ENCODE results near the gene HOXA6.

HOXA6 gene

DNA sequence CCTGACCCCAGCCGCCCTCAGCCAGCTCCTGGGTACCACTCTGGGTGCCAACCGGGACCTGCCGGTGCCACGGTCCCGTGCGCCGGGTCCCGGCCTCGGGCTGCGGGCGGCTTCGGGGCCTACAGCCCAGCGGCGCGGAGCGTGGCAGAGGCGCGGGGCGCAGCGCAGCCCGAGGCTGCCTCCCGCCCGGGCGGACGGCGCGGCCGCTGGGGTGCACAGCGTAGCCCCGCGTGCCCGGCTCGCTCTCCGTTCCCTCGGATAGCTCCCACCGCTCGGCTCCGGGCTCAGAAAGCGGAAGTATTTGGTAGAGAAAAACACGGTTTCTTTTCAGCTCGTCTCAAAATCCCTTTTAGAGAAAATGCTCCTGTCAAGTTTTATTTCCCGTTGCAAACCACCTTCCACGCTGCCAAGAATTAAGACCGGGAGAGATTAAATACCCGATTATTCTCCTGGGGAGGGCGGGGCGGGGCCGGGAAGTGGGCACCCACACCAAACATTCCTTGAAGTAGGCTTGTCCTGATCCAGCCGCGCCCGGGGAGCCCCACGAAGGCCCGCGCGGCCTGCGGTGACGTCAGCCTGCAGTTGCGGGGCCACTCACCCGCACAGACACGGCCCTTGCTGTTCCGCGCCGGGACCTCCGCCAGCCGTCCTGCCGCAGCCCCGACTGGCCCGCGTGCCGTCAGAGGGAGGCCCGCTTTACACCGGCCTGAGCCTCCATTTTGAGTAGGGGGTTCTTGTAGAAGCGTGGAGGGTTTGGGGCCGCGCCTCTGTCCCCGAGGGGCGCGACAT, 45.2 kb upstream of the HOXA6 start:
- TF ChIP-seq, protein P1, sequence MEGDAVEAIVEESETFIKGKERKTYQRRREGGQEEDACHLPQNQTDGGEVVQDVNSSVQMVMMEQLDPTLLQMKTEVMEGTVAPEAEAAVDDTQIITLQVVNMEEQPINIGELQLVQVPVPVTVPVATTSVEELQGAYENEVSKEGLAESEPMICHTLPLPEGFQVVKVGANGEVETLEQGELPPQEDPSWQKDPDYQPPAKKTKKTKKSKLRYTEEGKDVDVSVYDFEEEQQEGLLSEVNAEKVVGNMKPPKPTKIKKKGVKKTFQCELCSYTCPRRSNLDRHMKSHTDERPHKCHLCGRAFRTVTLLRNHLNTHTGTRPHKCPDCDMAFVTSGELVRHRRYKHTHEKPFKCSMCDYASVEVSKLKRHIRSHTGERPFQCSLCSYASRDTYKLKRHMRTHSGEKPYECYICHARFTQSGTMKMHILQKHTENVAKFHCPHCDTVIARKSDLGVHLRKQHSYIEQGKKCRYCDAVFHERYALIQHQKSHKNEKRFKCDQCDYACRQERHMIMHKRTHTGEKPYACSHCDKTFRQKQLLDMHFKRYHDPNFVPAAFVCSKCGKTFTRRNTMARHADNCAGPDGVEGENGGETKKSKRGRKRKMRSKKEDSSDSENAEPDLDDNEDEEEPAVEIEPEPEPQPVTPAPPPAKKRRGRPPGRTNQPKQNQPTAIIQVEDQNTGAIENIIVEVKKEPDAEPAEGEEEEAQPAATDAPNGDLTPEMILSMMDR (IDR thresholded peaks at IDR 0.05), result no peak
- H3K4me1 ChIP-seq, result peaks cover 0 to 13% (median 8%) of the 10 kb centered on the region in 4 donors
- H3K4me3 ChIP-seq, result peak overlapping the region; percentile 38 to 42
- H3K27ac ChIP-seq, result no peak overlapping the region
- H3K36me3 ChIP-seq, result no peaks in the 10 kb centered on the region
- no peaks in the 10 kb centered on the region for H3K9me3 ChIP-seq
- peaks cover 0 to 95% of the 10 kb centered on the region in 2 donors for H3K27me3 ChIP-seq
- intact Hi-C loops (cut with DNase I; ENCODE audit: low total_unique reads), result loop anchor here (10.0 kb wide), 2 partner anchors 732 to 902 kb away; no protein-coding TSS in a partner anchor
- peak; percentile 26 to 66 for DNase-seq

DNA sequence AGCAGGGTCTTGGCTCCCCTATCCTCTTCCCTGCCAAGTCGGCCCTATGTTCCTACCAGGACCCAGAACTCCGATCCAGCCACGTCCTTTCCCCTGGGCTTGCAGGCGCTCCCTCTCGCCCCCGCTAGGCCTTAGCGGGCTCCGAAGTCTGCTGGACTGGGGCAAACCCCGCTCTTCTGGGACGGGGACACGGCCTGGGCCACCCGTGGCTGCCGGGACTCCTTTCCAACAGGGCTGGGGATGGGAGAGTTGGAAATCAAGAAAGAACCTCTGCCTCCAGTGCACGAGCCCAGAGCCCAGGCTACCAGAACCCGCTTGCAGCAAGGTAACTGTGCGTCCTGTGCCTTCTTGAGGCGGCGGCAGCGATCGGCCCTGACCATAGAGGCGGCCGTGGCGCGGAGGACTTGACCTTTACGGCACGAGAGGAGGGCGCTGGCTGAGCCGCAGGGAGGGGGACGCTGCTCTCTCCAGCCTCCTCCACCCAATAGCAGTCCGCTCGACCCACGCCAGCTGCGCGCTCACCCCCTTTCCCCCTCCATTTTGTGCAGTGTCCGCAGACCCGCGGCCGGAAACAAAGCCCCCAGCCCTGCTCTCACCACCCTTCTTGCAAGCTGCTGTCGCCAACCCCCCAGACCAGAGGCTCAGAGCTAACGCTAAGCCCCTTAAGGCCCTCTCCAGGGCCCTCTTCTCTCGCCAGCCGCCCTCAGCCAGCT, 44.4 kb upstream of the HOXA6 start:
- Histone ChIP-seq H3K27me3 (peaks cover 0 to 94% of the 10 kb centered on the region in 2 donors), H3K4me1 (peaks cover 0 to 13% (median 8%) of the 10 kb centered on the region in 4 donors), H3K27ac (no peak overlapping the region), H3K4me3 (peak overlapping the region; percentile 38 to 42), H3K36me3 (no peaks in the 10 kb centered on the region), H3K9me3 (no peaks in the 10 kb centered on the region)
- TF ChIP-seq, protein P1 (IDR thresholded peaks at IDR 0.05), result no peak
- peak; percentile 22 to 62 for DNase-seq
- intact Hi-C loops (cut with DNase I; ENCODE audit: low total_unique reads), result loop anchor here (10.0 kb wide), 2 partner anchors 733 to 903 kb away; no protein-coding TSS in a partner anchor

DNA sequence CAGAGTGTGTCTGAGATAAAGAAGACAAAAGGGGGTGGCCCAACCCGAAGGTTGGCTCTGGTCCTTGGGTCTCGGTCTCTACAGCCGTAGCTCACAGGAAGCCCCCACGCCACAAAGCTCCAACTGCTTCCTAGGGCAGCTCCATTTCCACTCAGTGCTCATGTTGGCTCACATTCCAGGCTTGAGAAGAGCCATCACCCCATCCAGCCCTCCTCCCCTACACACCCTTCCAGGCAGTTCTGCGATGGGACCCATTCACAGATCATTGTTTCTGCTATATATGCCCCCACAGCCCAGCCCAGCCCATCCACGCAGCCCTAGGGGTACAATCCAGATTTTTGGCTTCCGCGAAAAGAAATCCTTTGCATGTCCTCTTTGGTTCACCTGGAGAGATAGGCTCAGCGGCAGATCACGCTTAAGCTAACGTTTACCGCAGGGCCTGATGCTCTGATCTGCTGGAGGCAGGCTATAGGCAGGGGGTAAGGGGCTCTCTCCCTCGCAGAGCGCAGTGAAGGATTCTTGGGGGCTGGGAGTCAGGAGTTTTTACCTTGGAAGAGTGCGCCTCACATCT, 43.7 kb upstream of the HOXA6 start:
- no peaks in the 10 kb centered on the region for H3K9me3 ChIP-seq
- intact Hi-C loops (cut with DNase I; ENCODE audit: low total_unique reads), result loop anchor here (10.0 kb wide), 2 partner anchors 734 to 904 kb away; no protein-coding TSS in a partner anchor
- TF ChIP-seq, protein P1 (IDR thresholded peaks at IDR 0.05), result no peak
- H3K27ac ChIP-seq, result no peak overlapping the region
- no peak overlapping the region for H3K4me3 ChIP-seq
- peaks cover 0 to 13% (median 8%) of the 10 kb centered on the region in 4 donors for H3K4me1 ChIP-seq
- peak; percentile 16 to 58 for DNase-seq
- H3K27me3 ChIP-seq, result peaks cover 0 to 90% of the 10 kb centered on the region in 2 donors
- no peaks in the 10 kb centered on the region for H3K36me3 ChIP-seq

DNA sequence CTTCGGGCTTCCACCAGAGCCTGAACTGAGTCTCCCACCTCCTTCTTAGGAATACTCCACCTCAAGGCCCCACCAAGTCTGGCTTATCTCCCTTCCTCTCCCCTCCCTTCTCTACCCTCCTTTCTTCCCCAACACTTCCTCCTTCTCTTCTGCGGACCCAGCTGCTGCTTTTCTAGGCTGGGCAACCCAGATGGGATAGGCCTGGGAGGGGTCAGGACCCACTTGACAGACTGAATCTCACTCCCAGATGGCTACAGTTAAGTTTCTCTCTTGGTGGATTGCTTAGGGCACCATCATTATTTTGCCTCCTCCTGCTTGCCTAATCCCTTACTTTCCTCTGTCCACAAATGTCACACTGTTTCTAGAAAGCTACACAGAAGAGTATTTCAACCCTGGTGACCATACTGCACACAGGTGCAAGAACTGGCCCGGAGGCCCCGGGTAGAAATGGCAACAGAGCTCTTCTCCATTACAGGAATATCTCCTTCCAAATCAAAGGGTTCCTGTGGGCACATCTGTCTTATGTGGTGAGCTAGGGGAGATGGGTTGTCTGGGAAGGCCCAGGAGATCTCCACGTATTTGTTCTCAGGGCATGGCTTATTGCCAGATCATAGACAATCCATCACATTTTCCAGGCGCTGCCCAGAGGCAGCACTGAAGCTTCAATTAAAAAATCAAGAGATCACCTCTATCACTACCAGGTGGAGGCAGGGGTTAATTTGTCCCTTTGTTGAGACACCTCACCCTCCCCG, 42.6 kb upstream of the HOXA6 start:
- intact Hi-C loops (cut with DNase I; ENCODE audit: low total_unique reads), result loop anchor here (10.0 kb wide), 2 partner anchors 735 to 905 kb away; no protein-coding TSS in a partner anchor
- Histone ChIP-seq H3K36me3 (no peaks in the 10 kb centered on the region), H3K9me3 (no peaks in the 10 kb centered on the region), H3K27ac (no peak overlapping the region), H3K4me3 (no peak overlapping the region), H3K4me1 (peaks cover 0 to 16% (median 8%) of the 10 kb centered on the region in 4 donors), H3K27me3 (peaks cover 0 to 91% of the 10 kb centered on the region in 2 donors)
- peak; percentile 13 to 39 for DNase-seq
- TF ChIP-seq, protein P1 (IDR thresholded peaks at IDR 0.05), result no peak

Measured in tibial artery (tissue), 4 donors.